H9 (cell line): ENCODE data around the gene SPIRE2. TPM values are rescaled to one million over a fixed set of nuclear protein-coding genes. Genes with fewer than 3 reads are reported as not detected.

Source experiments
- DNase-seq: peaks from one replicate; pipeline ENCODE4 v3.0.0-alpha.2; 2017
- H2AFZ ChIP-seq: one replicate; pipeline ENCODE4 v1.6.1; 2013; ENCODE audit warnings: mild to moderate bottlenecking, low read length, control low read depth, moderate library complexity
- H2AK5ac ChIP-seq: 2 replicates; pipeline ENCODE4 v1.6.1; 2013; ENCODE audit warnings: low read length, control low read depth, mixed read lengths; ENCODE audit not compliant: insufficient read length
- H2BK120ac ChIP-seq: one replicate; pipeline ENCODE4 v1.6.1; 2013; ENCODE audit warnings: low read depth, mild to moderate bottlenecking, low read length, control low read depth, inconsistent platforms; ENCODE audit not compliant: poor library complexity, severe bottlenecking
- H2BK12ac ChIP-seq: 2 replicates; pipeline ENCODE4 v1.6.1; 2013; ENCODE audit warnings: low read length, control low read depth, mixed read lengths, low read depth; ENCODE audit not compliant: insufficient read length
- H2BK15ac ChIP-seq: 2 replicates; pipeline ENCODE4 v1.6.1; 2013; ENCODE audit warnings: low read depth, low read length, control low read depth
- H2BK20ac ChIP-seq: one replicate; pipeline ENCODE4 v1.6.1; 2013; ENCODE audit warnings: low read depth, mild to moderate bottlenecking, low read length, control low read depth, inconsistent platforms; ENCODE audit not compliant: poor library complexity, severe bottlenecking
- H2BK5ac ChIP-seq: 2 replicates; pipeline ENCODE4 v1.6.1; 2013; ENCODE audit warnings: low read length, control low read depth, mixed read lengths; ENCODE audit not compliant: insufficient read length
- H3K14ac ChIP-seq: 2 replicates; pipeline ENCODE4 v1.6.1; 2013; ENCODE audit warnings: low read length, control low read depth; ENCODE audit not compliant: insufficient read depth
- H3K18ac ChIP-seq: 2 replicates; pipeline ENCODE4 v1.6.1; 2013; ENCODE audit warnings: low read depth, mild to moderate bottlenecking, mixed read lengths, low read length, control low read depth; ENCODE audit not compliant: insufficient read length
- H3K23ac ChIP-seq: 2 replicates; pipeline ENCODE4 v1.6.1; 2013; ENCODE audit warnings: low read length, control low read depth, mixed read lengths, low read depth; ENCODE audit not compliant: insufficient read length
- H3K23me2 ChIP-seq: 2 replicates; pipeline ENCODE4 v1.6.1; 2013; ENCODE audit warnings: low read depth, mild to moderate bottlenecking, mixed read lengths, low read length, control low read depth; ENCODE audit not compliant: insufficient read length, poor library complexity, severe bottlenecking
- H3K27ac ChIP-seq: 2 replicates; pipeline ENCODE4 v1.5.1; 2013; ENCODE audit warnings: low read length, control low read depth, mixed read lengths, low read depth; ENCODE audit not compliant: insufficient read length
- H3K27me3 ChIP-seq: 2 replicates; pipeline ENCODE4 v1.6.1; 2013; ENCODE audit warnings: low read length, control low read depth, inconsistent platforms; ENCODE audit not compliant: insufficient read depth
- H3K4ac ChIP-seq: 2 replicates; pipeline ENCODE4 v1.6.1; 2013; ENCODE audit warnings: low read depth, mild to moderate bottlenecking, control low read depth, inconsistent platforms, low read length, moderate library complexity
- H3K4me1 ChIP-seq: 2 replicates; pipeline ENCODE4 v1.6.1; 2013; ENCODE audit warnings: low read length, control low read depth, inconsistent platforms; ENCODE audit not compliant: insufficient read depth
- H3K4me2 ChIP-seq: 2 replicates; pipeline ENCODE4 v1.6.1; 2013; ENCODE audit warnings: low read length, control low read depth, mixed read lengths; ENCODE audit not compliant: insufficient read length, insufficient read depth
- H3K56ac ChIP-seq: 2 replicates; pipeline ENCODE4 v1.6.1; 2013; ENCODE audit warnings: low read depth, mild to moderate bottlenecking, mixed read lengths, low read length, control low read depth; ENCODE audit not compliant: insufficient read length
- H3K79me1 ChIP-seq: 2 replicates; pipeline ENCODE4 v1.6.1; 2013; ENCODE audit warnings: low read depth, mild to moderate bottlenecking, moderate library complexity, low read length, control low read depth, inconsistent platforms; ENCODE audit not compliant: insufficient read depth, poor library complexity, severe bottlenecking
- H3K79me2 ChIP-seq: 2 replicates; pipeline ENCODE4 v1.6.1; 2013; ENCODE audit warnings: low read length, control low read depth, inconsistent platforms; ENCODE audit not compliant: insufficient read depth
- H3K9ac ChIP-seq: 2 replicates; pipeline ENCODE4 v1.6.1; 2013; ENCODE audit warnings: low read length, control low read depth, mixed read lengths; ENCODE audit not compliant: insufficient read length; ENCODE audit errors: extremely low read depth
- H3K9me3 ChIP-seq: one replicate; pipeline ENCODE4 v1.6.1; 2013; ENCODE audit warnings: low read depth, low read length, inconsistent platforms; ENCODE audit not compliant: control insufficient read depth
- H3T11ph ChIP-seq: one replicate; pipeline ENCODE4 v1.6.1; 2013; ENCODE audit warnings: mild to moderate bottlenecking, low read length, control low read depth, inconsistent platforms
- H4K20me1 ChIP-seq: one replicate; pipeline ENCODE4 v1.6.1; 2013; ENCODE audit not compliant: control insufficient read depth, insufficient read length, insufficient read depth
- H4K5ac ChIP-seq: 2 replicates; pipeline ENCODE4 v1.6.1; 2013; ENCODE audit warnings: low read depth, mild to moderate bottlenecking, mixed read lengths, low read length, control low read depth; ENCODE audit not compliant: insufficient read length
- H4K8ac ChIP-seq: replicated peaks from 2 replicates; pipeline ENCODE4 v1.6.1; 2013; ENCODE audit warnings: low read length, control low read depth, mixed read lengths, low read depth; ENCODE audit not compliant: insufficient read length
- H4K91ac ChIP-seq: 2 replicates; pipeline ENCODE4 v1.6.1; 2013; ENCODE audit warnings: low read depth, mild to moderate bottlenecking, moderate library complexity, mixed read lengths, low read length, control low read depth; ENCODE audit not compliant: insufficient read length
- H3K27ac Mint-ChIP-seq, 3 experiments: 2 replicates in 2 of 3; 3 replicates in 1 of 3; pipeline ENCODE4 v1.8.0; 2020 to 2021; ENCODE audit warnings: mixed read lengths in 3 of 3, mild to moderate bottlenecking in 1 of 3, moderate library complexity in 1 of 3
- H3K27me3 Mint-ChIP-seq: 2 replicates; pipeline ENCODE4 v1.8.0; 2021; ENCODE audit warnings: low read depth, mild to moderate bottlenecking, moderate library complexity, mixed read lengths
- H3K36me3 Mint-ChIP-seq, 3 experiments: 2 replicates in 2 of 3; 3 replicates in 1 of 3; pipeline ENCODE4 v1.8.0; 2020 to 2021; ENCODE audit warnings: low read depth in 3 of 3, mixed read lengths in 3 of 3; ENCODE audit not compliant: insufficient read depth in 1 of 3
- H3K4me1 Mint-ChIP-seq, 2 experiments: 2 replicates each; pipeline ENCODE4 v1.8.0; 2020; ENCODE audit warnings: mixed read lengths in 2 of 2
- H3K4me3 Mint-ChIP-seq, 2 experiments: 2 replicates in 1 of 2; 3 replicates in 1 of 2; pipeline ENCODE4 v1.8.0; 2020 to 2021; ENCODE audit warnings: mild to moderate bottlenecking in 2 of 2, mixed read lengths in 2 of 2, moderate library complexity in 1 of 2
- H3K9me3 Mint-ChIP-seq, 2 experiments: 2 replicates in 1 of 2; 3 replicates in 1 of 2; pipeline ENCODE4 v1.8.0; 2020; ENCODE audit warnings: mild to moderate bottlenecking in 2 of 2, mixed read lengths in 2 of 2, moderate library complexity in 1 of 2
- CTCF ChIP-seq: fragments of 200-600 bp; sonication (generic); conservative IDR thresholded peaks from 3 replicates; pipeline ENCODE4 v1.8.0; 2021; ENCODE audit warnings: antibody characterized with exemption, mild to moderate bottlenecking
- WGBS: extraction: QIAGEN DNeasy Blood & Tissue Kit; methylation state at CpG from one replicate; pipeline ENCODE4 v1.1.7; 2013; ENCODE audit warnings: missing lambda C conversion rate, low lambda C conversion rate, mixed read lengths; ENCODE audit not compliant: insufficient read length; ENCODE audit errors: extremely low coverage; 5-methylcytosine and 5-hydroxymethylcytosine counted together
- total RNA-seq: library from RNA; stranded (reverse); gene quantifications from 2 replicates; pipeline ENCODE4 v1.2.1, GENCODE V29; 2021

The SPIRE2 gene
- total RNA-seq, 1 experiment from 2014 or later = 6.9 TPM

DNA sequence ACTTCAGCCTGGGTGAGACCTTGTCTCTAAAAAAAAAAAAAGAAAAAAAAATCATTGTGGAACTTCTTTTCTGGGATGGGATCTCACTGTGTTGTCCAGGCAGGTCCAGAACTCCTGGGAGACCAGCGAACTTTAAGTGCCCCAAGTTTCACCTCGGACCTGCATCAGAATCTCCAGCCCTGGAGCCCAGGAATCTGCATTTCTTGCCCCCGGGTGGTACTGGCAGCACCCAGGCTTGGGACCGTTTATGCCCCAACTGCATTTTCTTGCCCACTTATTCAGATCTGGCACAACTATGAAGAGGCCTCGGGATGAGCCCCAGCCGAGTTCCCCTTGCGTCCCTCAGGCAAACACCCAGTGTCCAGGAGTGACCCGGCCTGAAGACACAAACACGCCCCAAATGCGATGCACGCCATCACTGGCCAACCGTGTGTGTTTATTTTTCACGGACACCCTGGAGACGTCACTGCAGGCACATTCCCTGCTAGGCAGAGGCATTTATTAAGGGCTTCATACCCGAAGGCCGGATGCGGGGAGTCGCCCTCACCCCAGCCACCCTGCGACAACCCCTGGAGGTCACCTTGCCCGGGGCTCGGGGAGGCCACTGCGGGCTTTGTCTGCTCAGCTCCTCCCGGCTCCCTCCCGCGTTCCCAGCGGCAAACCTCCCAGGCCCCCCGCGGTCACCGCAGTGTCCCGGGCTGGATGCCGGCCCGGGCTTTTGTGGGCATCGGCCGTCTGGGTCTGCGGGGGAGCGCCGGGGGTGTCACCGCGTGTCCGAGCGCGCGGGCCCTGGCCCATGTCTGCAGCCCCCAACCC, 684 bp upstream of the SPIRE2 start:
- no peak overlapping the region for H2BK5ac ChIP-seq
- no peak overlapping the region for H4K8ac ChIP-seq
- no peak overlapping the region for H3K27ac ChIP-seq

More for the DNA sequence above, 684 bp upstream of the SPIRE2 start:
- no peak overlapping the region for H2BK20ac ChIP-seq
- TF ChIP-seq CTCF = no peak
- no peak overlapping the region for H3K23ac ChIP-seq
- peak; percentile 58 for DNase-seq
- peaks cover 20% of the 10 kb centered on the region for H3K27me3 Mint-ChIP-seq
- no peak overlapping the region for H3K56ac ChIP-seq
- H3K9me3 ChIP-seq = no peaks in the 10 kb centered on the region
- H3K9ac ChIP-seq = peak overlapping the region; percentile 2
- H3K14ac ChIP-seq = no peak overlapping the region
- H2BK15ac ChIP-seq = no peak overlapping the region
- H2BK12ac ChIP-seq = no peak overlapping the region
- H3K18ac ChIP-seq = no peak overlapping the region
- H2AFZ ChIP-seq = no peak overlapping the region
- H3K79me2 ChIP-seq = no peaks in the 10 kb centered on the region
- H2AK5ac ChIP-seq = no peak overlapping the region
- H3K36me3 Mint-ChIP-seq = peaks cover 0 to 3% (median 0%) of the 10 kb centered on the region in 3 experiments; a peak in 2 of 7 replicates
- no peaks in the 10 kb centered on the region for H3K79me1 ChIP-seq
- no peak overlapping the region for H3K4ac ChIP-seq
- H3K4me1 ChIP-seq = peaks cover 5% of the 10 kb centered on the region; the same call in 1 of the 2 replicates
- peak overlapping the region in 1 of 3 experiments; percentile 64; a peak in 1 of 7 replicates for H3K27ac Mint-ChIP-seq
- H3K27me3 ChIP-seq = no peaks in the 10 kb centered on the region
- WGBS = no CpG with 5 or more reads among the region's 43 CpGs
- no peaks in the 10 kb centered on the region; a peak in 1 of 5 replicates for H3K9me3 Mint-ChIP-seq
- no peak overlapping the region for H4K91ac ChIP-seq
- peaks cover 4% of the 10 kb centered on the region for H3K23me2 ChIP-seq
- H3K4me1 Mint-ChIP-seq = peaks cover 19% of the 10 kb centered on the region in 2 experiments
- H2BK120ac ChIP-seq = no peak overlapping the region
- no peak overlapping the region for H3T11ph ChIP-seq
- peak overlapping the region; percentile 62 for H3K4me2 ChIP-seq
- no peaks in the 10 kb centered on the region for H4K20me1 ChIP-seq
- peak overlapping the region; percentile 70 to 88 for H3K4me3 Mint-ChIP-seq
- no peak overlapping the region for H4K5ac ChIP-seq
